Measurements from ENCODE around the gene PGLYRP2. TPM values are rescaled to one million over a fixed set of nuclear protein-coding genes. Genes with fewer than 3 reads are reported as not detected.
"Not testable (repeated sequence)": the region's sequence is repeated elsewhere in the genome, so short reads cannot be mapped to it uniquely, and the experiment has no call there.

PGLYRP2 gene
- total RNA-seq, 2 donors from 2014 or later = not detected

GRCh38 chr19:15507068-15508034, 28.1 kb upstream of the PGLYRP2 start:
- no peaks in the 10 kb centered on the region for H3K36me3 Mint-ChIP-seq
- DNase-seq (ENCODE audit: low spot score) (no peak), ATAC-seq (no peak)
- H3K4me1 Mint-ChIP-seq (ENCODE audit: low read depth in 2 of 2) = peaks cover 9 to 17% of the 10 kb centered on the region in 2 donors
- peak overlapping the region; percentile 69 for H3K4me3 Mint-ChIP-seq
- peaks cover 8 to 11% of the 10 kb centered on the region in 2 donors for H3K27me3 Mint-ChIP-seq
- no peaks in the 10 kb centered on the region for H3K9me3 Mint-ChIP-seq
- no peak overlapping the region for H3K27ac Mint-ChIP-seq

- Mint-ChIP-seq H3K4me1 (ENCODE audit: low read depth in 2 of 2) (peaks cover 9 to 17% of the 10 kb centered on the region in 2 donors), H3K36me3 (no peaks in the 10 kb centered on the region), H3K4me3 (no peak overlapping the region), H3K27me3 (peaks cover 8 to 11% of the 10 kb centered on the region in 2 donors), H3K27ac (no peak overlapping the region), H3K9me3 (no peaks in the 10 kb centered on the region)
- ATAC-seq (no peak), DNase-seq (ENCODE audit: low spot score) (no peak)
Measured at GRCh38 chr19:15506074-15506571, 26.8 kb upstream of the PGLYRP2 start.

GRCh38 chr19:15502264-15502663, 23.0 kb upstream of the PGLYRP2 start:
- peaks cover 0 to 2% of the 10 kb centered on the region in 2 donors for H3K27me3 Mint-ChIP-seq
- DNase-seq (ENCODE audit: low spot score) = no peak
- H3K4me1 Mint-ChIP-seq (ENCODE audit: low read depth in 2 of 2) = peaks cover under 1 to 9% of the 10 kb centered on the region in 2 donors
- no peak overlapping the region for H3K4me3 Mint-ChIP-seq
- no peak overlapping the region for H3K27ac Mint-ChIP-seq
- no peaks in the 10 kb centered on the region for H3K36me3 Mint-ChIP-seq
- no peaks in the 10 kb centered on the region for H3K9me3 Mint-ChIP-seq
- no peak for ATAC-seq

GRCh38 chr19:15501596-15501995, 22.3 kb upstream of the PGLYRP2 start:
- ATAC-seq (no peak), DNase-seq (ENCODE audit: low spot score) (no peak)
- H3K27ac Mint-ChIP-seq = no peak overlapping the region
- H3K4me3 Mint-ChIP-seq = no peak overlapping the region
- peaks cover 0 to 8% of the 10 kb centered on the region in 2 donors for H3K4me1 Mint-ChIP-seq (ENCODE audit: low read depth in 2 of 2)
- H3K9me3 Mint-ChIP-seq = no peaks in the 10 kb centered on the region
- no peaks in the 10 kb centered on the region for H3K36me3 Mint-ChIP-seq
- H3K27me3 Mint-ChIP-seq = no peaks in the 10 kb centered on the region

- no peak for ATAC-seq
- no peaks in the 10 kb centered on the region for H3K9me3 Mint-ChIP-seq
- H3K27ac Mint-ChIP-seq = no peak overlapping the region
Measured at GRCh38 chr19:15498910-15499309, 19.6 kb upstream of the PGLYRP2 start.

GRCh38 chr19:15498156-15498858, 19.0 kb upstream of the PGLYRP2 start:
- no peaks in the 10 kb centered on the region for H3K36me3 Mint-ChIP-seq
- H3K4me1 Mint-ChIP-seq (ENCODE audit: low read depth in 2 of 2) = peaks cover 0 to 5% of the 10 kb centered on the region in 2 donors
- no peak overlapping the region for H3K27ac Mint-ChIP-seq
- no peak for ATAC-seq
- H3K9me3 Mint-ChIP-seq = no peaks in the 10 kb centered on the region
- no peak overlapping the region for H3K4me3 Mint-ChIP-seq
- DNase-seq (ENCODE audit: low spot score) = no peak
- no peaks in the 10 kb centered on the region for H3K27me3 Mint-ChIP-seq

More at GRCh38 chr19:15498910-15499309, 19.6 kb upstream of the PGLYRP2 start:
- no peak for DNase-seq (ENCODE audit: low spot score)
- Mint-ChIP-seq H3K36me3 (no peaks in the 10 kb centered on the region), H3K27me3 (no peaks in the 10 kb centered on the region), H3K4me3 (no peak overlapping the region), H3K4me1 (ENCODE audit: low read depth in 2 of 2) (peaks cover 0 to 5% of the 10 kb centered on the region in 2 donors)

GRCh38 chr19:15495151-15495550, 15.8 kb upstream of the PGLYRP2 start:
- no peaks in the 10 kb centered on the region for H3K36me3 Mint-ChIP-seq
- H3K4me1 Mint-ChIP-seq (ENCODE audit: low read depth in 2 of 2) = peaks cover 0 to 5% of the 10 kb centered on the region in 2 donors
- H3K27me3 Mint-ChIP-seq = peaks cover 0 to 4% of the 10 kb centered on the region in 2 donors
- H3K9me3 Mint-ChIP-seq = no peaks in the 10 kb centered on the region
- DNase-seq (ENCODE audit: low spot score) (no peak), ATAC-seq (no peak)
- no peak overlapping the region for H3K4me3 Mint-ChIP-seq
- no peak overlapping the region for H3K27ac Mint-ChIP-seq

GRCh38 chr19:15488489-15489226, 9.4 kb upstream of the PGLYRP2 start:
- Mint-ChIP-seq H3K9me3 (no peaks in the 10 kb centered on the region), H3K27ac (no peak overlapping the region), H3K27me3 (peaks cover 0 to 4% of the 10 kb centered on the region in 2 donors), H3K36me3 (no peaks in the 10 kb centered on the region), H3K4me3 (no peak overlapping the region), H3K4me1 (ENCODE audit: low read depth in 2 of 2) (no peaks in the 10 kb centered on the region)
- DNase-seq (ENCODE audit: low spot score) (no peak), ATAC-seq (no peak)

GRCh38 chr19:15487038-15487437, 7.7 kb upstream of the PGLYRP2 start:
- no peaks in the 10 kb centered on the region for H3K4me1 Mint-ChIP-seq (ENCODE audit: low read depth in 2 of 2)
- H3K4me3 Mint-ChIP-seq = no peak overlapping the region
- H3K27me3 Mint-ChIP-seq = no peaks in the 10 kb centered on the region
- no peak overlapping the region for H3K27ac Mint-ChIP-seq
- ATAC-seq (no peak), DNase-seq (ENCODE audit: low spot score) (no peak)
- H3K36me3 Mint-ChIP-seq = no peaks in the 10 kb centered on the region
- no peaks in the 10 kb centered on the region for H3K9me3 Mint-ChIP-seq

GRCh38 chr19:15485768-15486167, 6.5 kb upstream of the PGLYRP2 start:
- H3K36me3 Mint-ChIP-seq; H3K27me3 Mint-ChIP-seq; H3K4me3 Mint-ChIP-seq; DNase-seq (ENCODE audit: low spot score); H3K9me3 Mint-ChIP-seq; H3K27ac Mint-ChIP-seq; H3K4me1 Mint-ChIP-seq (ENCODE audit: low read depth in 2 of 2); ATAC-seq: not testable (repeated sequence)

- H3K4me1 Mint-ChIP-seq (ENCODE audit: low read depth in 2 of 2) = peaks cover 10 to 13% of the 10 kb centered on the region in 2 donors
- not testable (repeated sequence) for H3K27me3 Mint-ChIP-seq, H3K9me3 Mint-ChIP-seq
Measured at GRCh38 chr19:15480996-15481395, 1.7 kb upstream of the PGLYRP2 start.

GRCh38 chr19:15476325-15476724, 3.0 kb downstream of the PGLYRP2 start:
- Mint-ChIP-seq H3K36me3 (no peaks in the 10 kb centered on the region), H3K9me3 (no peaks in the 10 kb centered on the region), H3K4me3 (no peak overlapping the region), H3K4me1 (ENCODE audit: low read depth in 2 of 2) (peaks cover 11 to 16% of the 10 kb centered on the region in 2 donors), H3K27me3 (peaks cover 0 to 2% of the 10 kb centered on the region in 2 donors), H3K27ac (peak overlapping the region in 1 of 2 donors; percentile 9)
- ATAC-seq (peak; percentile 55 to 71), DNase-seq (ENCODE audit: low spot score) (no peak)

More at GRCh38 chr19:15480996-15481395, 1.7 kb upstream of the PGLYRP2 start:
- H3K36me3 Mint-ChIP-seq; H3K27ac Mint-ChIP-seq; DNase-seq (ENCODE audit: low spot score); H3K4me3 Mint-ChIP-seq; ATAC-seq: not testable (repeated sequence)

- peaks cover 11 to 16% of the 10 kb centered on the region in 2 donors for H3K4me1 Mint-ChIP-seq (ENCODE audit: low read depth in 2 of 2)
- ATAC-seq = peak in 1 of 2 donors; percentile 7
- H3K36me3 Mint-ChIP-seq = no peaks in the 10 kb centered on the region
- H3K4me3 Mint-ChIP-seq = no peak overlapping the region
- DNase-seq (ENCODE audit: low spot score) = no peak
- peaks cover 0 to 2% of the 10 kb centered on the region in 2 donors for H3K27me3 Mint-ChIP-seq
- no peaks in the 10 kb centered on the region for H3K9me3 Mint-ChIP-seq
- no peak overlapping the region for H3K27ac Mint-ChIP-seq
Measured at GRCh38 chr19:15475611-15476010, 3.7 kb downstream of the PGLYRP2 start.

All from natural killer cell treated with Interleukin-12 subunit alpha and Interleukin-12 subunit beta and Interleukin-15 and Interleukin-18, amount 100 ng/mL, for 72 hours (primary cell).